ENCODE data around the gene MTFMT. TPM values are rescaled to one million over a fixed set of nuclear protein-coding genes. Genes with fewer than 3 reads are reported as not detected.
"Not testable (repeated sequence)": the region's sequence is repeated elsewhere in the genome, so short reads cannot be mapped to it uniquely, and the experiment has no call there.

MTFMT gene
- total and polyA plus RNA-seq, 8 donors = 5.3 to 105 (median 12.0) TPM; not detected in 1

- peaks cover 0 to 32% (median 15%) of the 10 kb centered on the region in 3 donors for H3K27me3 ChIP-seq
- intact Hi-C loops (cut with DNase I; ENCODE audit: low total_unique reads) = no loop called here
- H3K27ac ChIP-seq = no peak within 1 kb of the TSS
- peaks cover 7 to 19% (median 16%) of the 10 kb centered on the region in 4 donors for H3K4me1 ChIP-seq
- H3K36me3 ChIP-seq = no peaks in the 10 kb centered on the region
- TF ChIP-seq POLR2A (IDR thresholded peaks at IDR 0.05) (no peak), POLR2AphosphoS5 (IDR thresholded peaks at IDR 0.05) (no peak), CTCF (IDR thresholded peaks at IDR 0.05) (no peak), EP300 (IDR thresholded peaks at IDR 0.05) (no peak)
- peak within 1 kb of the TSS in 1 of 4 donors; percentile 26 for H3K4me3 ChIP-seq
- no peaks in the 10 kb centered on the region for H3K9me3 ChIP-seq
- no peak for DNase-seq
- WGBS, 5 donors = 60 to 86% (median 81%) methylated on average over 45 to 73 of the region's 73 CpGs
These were observed 47.2 kb upstream of the MTFMT start, which contains the start of gene KBTBD13 for GRCh38 chr15:65076486-65077290. TSS of gene KBTBD13 (plus strand) at chr15:65076746. CDS start at chr15:65076816, 70 bp downstream.

- H3K27me3 ChIP-seq = peaks cover 0 to 32% (median 15%) of the 10 kb centered on the region in 3 donors
- H3K4me1 ChIP-seq = peaks cover 16 to 27% (median 23%) of the 10 kb centered on the region in 4 donors
- H3K9me3 ChIP-seq; H3K4me3 ChIP-seq; H3K36me3 ChIP-seq; intact Hi-C loops (cut with DNase I; ENCODE audit: low total_unique reads); DNase-seq; H3K27ac ChIP-seq: not testable (repeated sequence)
- WGBS, 5 donors = 71 to 81% (median 79%) methylated on average over 12 of the region's 12 CpGs
These were observed 46.4 kb upstream of the MTFMT start for GRCh38 chr15:65075607-65076395.

- H3K9me3 ChIP-seq; DNase-seq; H3K36me3 ChIP-seq; H3K4me3 ChIP-seq; intact Hi-C loops (cut with DNase I; ENCODE audit: low total_unique reads); H3K27ac ChIP-seq: not testable (repeated sequence)
- WGBS, 5 donors = 88 to 98% (median 95%) methylated on average over 4 to 17 of the region's 22 CpGs
- Histone ChIP-seq H3K4me1 (peaks cover 24 to 36% (median 31%) of the 10 kb centered on the region in 4 donors), H3K27me3 (peaks cover 0 to 32% (median 15%) of the 10 kb centered on the region in 3 donors)
These were observed 45.5 kb upstream of the MTFMT start for GRCh38 chr15:65074946-65075345.

GRCh38 chr15:65072617-65073016 lies 43.2 kb upstream of the MTFMT start:
- Histone ChIP-seq H3K27me3 (peaks cover 4 to 29% (median 22%) of the 10 kb centered on the region in 3 donors), H3K4me3 (no peak overlapping the region), H3K27ac (peak overlapping the region in 2 of 5 donors; percentile 66 to 88), H3K4me1 (peaks cover 40 to 54% (median 45%) of the 10 kb centered on the region in 4 donors), H3K9me3 (no peaks in the 10 kb centered on the region), H3K36me3 (no peaks in the 10 kb centered on the region)
- DNase-seq = no peak
- intact Hi-C loops (cut with DNase I; ENCODE audit: low total_unique reads) = no loop called here
- TF ChIP-seq POLR2A (IDR thresholded peaks at IDR 0.05) (no peak), CTCF (IDR thresholded peaks at IDR 0.05) (no peak), EP300 (IDR thresholded peaks at IDR 0.05) (no peak), POLR2AphosphoS5 (IDR thresholded peaks at IDR 0.05) (no peak)
- 87 to 95% (median 91%) methylated on average over 3 of the region's 3 CpGs for WGBS, 5 donors

- Histone ChIP-seq H3K9me3 (no peaks in the 10 kb centered on the region), H3K4me3 (no peak overlapping the region), H3K4me1 (peaks cover 41 to 54% (median 45%) of the 10 kb centered on the region in 4 donors), H3K36me3 (no peaks in the 10 kb centered on the region), H3K27me3 (peaks cover 4 to 29% (median 22%) of the 10 kb centered on the region in 3 donors), H3K27ac (peak overlapping the region in 4 of 5 donors; percentile 20 to 88 (median 62))
- DNase-seq = peak in 1 of 2 donors; percentile 79
- intact Hi-C loops (cut with DNase I; ENCODE audit: low total_unique reads) = no loop called here
- TF ChIP-seq POLR2A (IDR thresholded peaks at IDR 0.05) = no peak
- TF ChIP-seq CTCF (IDR thresholded peaks at IDR 0.05) = no peak
- no peak for TF ChIP-seq POLR2AphosphoS5 (IDR thresholded peaks at IDR 0.05)
- TF ChIP-seq EP300 (IDR thresholded peaks at IDR 0.05) = no peak
- WGBS, 5 donors = 54 to 80% (median 74%) methylated on average over 1 of the region's 1 CpG
These were observed 42.6 kb upstream of the MTFMT start for GRCh38 chr15:65072027-65072426.
